ENCODE data around the gene NCKAP5. TPM values are rescaled to one million over a fixed set of nuclear protein-coding genes. Genes with fewer than 3 reads are reported as not detected.

NCKAP5 gene
- polyA plus RNA-seq, 2 donors, result 2.2 to 3.0 TPM

GRCh38 chr2:132949108-132949507 lies 619.2 kb downstream of the NCKAP5 start:
- no peak overlapping the region for H3K4me3 ChIP-seq (ENCODE audit: low read depth in 1 of 2, low read length in 2 of 2)
- no peaks in the 10 kb centered on the region for H3K4me1 ChIP-seq (ENCODE audit: control insufficient read depth in 2 of 2, insufficient read depth in 2 of 2, low read length in 1 of 2)
- H3K27me3 ChIP-seq (ENCODE audit: control insufficient read depth in 1 of 2, insufficient read depth in 2 of 2, low read length in 2 of 2), result no peaks in the 10 kb centered on the region
- H3K9me3 ChIP-seq (ENCODE audit: control insufficient read depth in 2 of 2, insufficient read depth in 1 of 2, low read depth in 1 of 2, low read length in 1 of 2), result no peaks in the 10 kb centered on the region
- WGBS, 2 donors, result 85 to 87% methylated on average over 3 of the region's 3 CpGs
- no peaks in the 10 kb centered on the region for H3K36me3 ChIP-seq (ENCODE audit: control insufficient read depth in 2 of 2, insufficient read depth in 2 of 2, low read length in 1 of 2)
- no peak overlapping the region for H3K27ac ChIP-seq (ENCODE audit: low read depth in 2 of 2, low read length in 1 of 2)

GRCh38 chr2:132948211-132948610 lies 620.1 kb downstream of the NCKAP5 start:
- no peaks in the 10 kb centered on the region for H3K4me1 ChIP-seq (ENCODE audit: control insufficient read depth in 2 of 2, insufficient read depth in 2 of 2, low read length in 1 of 2)
- no peaks in the 10 kb centered on the region for H3K27me3 ChIP-seq (ENCODE audit: control insufficient read depth in 1 of 2, insufficient read depth in 2 of 2, low read length in 2 of 2)
- H3K36me3 ChIP-seq (ENCODE audit: control insufficient read depth in 2 of 2, insufficient read depth in 2 of 2, low read length in 1 of 2), result no peaks in the 10 kb centered on the region
- H3K27ac ChIP-seq (ENCODE audit: low read depth in 2 of 2, low read length in 1 of 2), result no peak overlapping the region
- H3K9me3 ChIP-seq (ENCODE audit: control insufficient read depth in 2 of 2, insufficient read depth in 1 of 2, low read depth in 1 of 2, low read length in 1 of 2), result no peaks in the 10 kb centered on the region
- H3K4me3 ChIP-seq (ENCODE audit: low read depth in 1 of 2, low read length in 2 of 2), result no peak overlapping the region
- 88 to 90% methylated on average over 6 of the region's 6 CpGs for WGBS, 2 donors

- Histone ChIP-seq H3K27ac (ENCODE audit: low read depth in 2 of 2, low read length in 1 of 2) (no peak overlapping the region), H3K4me3 (ENCODE audit: low read depth in 1 of 2, low read length in 2 of 2) (no peak overlapping the region), H3K27me3 (ENCODE audit: control insufficient read depth in 1 of 2, insufficient read depth in 2 of 2, low read length in 2 of 2) (no peaks in the 10 kb centered on the region), H3K9me3 (ENCODE audit: control insufficient read depth in 2 of 2, insufficient read depth in 1 of 2, low read depth in 1 of 2, low read length in 1 of 2) (no peaks in the 10 kb centered on the region), H3K36me3 (ENCODE audit: control insufficient read depth in 2 of 2, insufficient read depth in 2 of 2, low read length in 1 of 2) (no peaks in the 10 kb centered on the region), H3K4me1 (ENCODE audit: control insufficient read depth in 2 of 2, insufficient read depth in 2 of 2, low read length in 1 of 2) (no peaks in the 10 kb centered on the region)
- 87 to 93% methylated on average over 5 of the region's 5 CpGs for WGBS, 2 donors
Observed at GRCh38 chr2:132943829-132944228, 624.4 kb downstream of the NCKAP5 start.

GRCh38 chr2:132941296-132942020 lies 626.8 kb downstream of the NCKAP5 start:
- WGBS, 2 donors, result 91 to 93% methylated on average over 4 of the region's 4 CpGs
- no peaks in the 10 kb centered on the region for H3K27me3 ChIP-seq (ENCODE audit: control insufficient read depth in 1 of 2, insufficient read depth in 2 of 2, low read length in 2 of 2)
- H3K27ac ChIP-seq (ENCODE audit: low read depth in 2 of 2, low read length in 1 of 2), result no peak overlapping the region
- no peaks in the 10 kb centered on the region for H3K36me3 ChIP-seq (ENCODE audit: control insufficient read depth in 2 of 2, insufficient read depth in 2 of 2, low read length in 1 of 2)
- no peak overlapping the region for H3K4me3 ChIP-seq (ENCODE audit: low read depth in 1 of 2, low read length in 2 of 2)
- H3K4me1 ChIP-seq (ENCODE audit: control insufficient read depth in 2 of 2, insufficient read depth in 2 of 2, low read length in 1 of 2), result no peaks in the 10 kb centered on the region
- H3K9me3 ChIP-seq (ENCODE audit: control insufficient read depth in 2 of 2, insufficient read depth in 1 of 2, low read depth in 1 of 2, low read length in 1 of 2), result no peaks in the 10 kb centered on the region

GRCh38 chr2:132937629-132938028 lies 630.6 kb downstream of the NCKAP5 start:
- Histone ChIP-seq H3K27me3 (ENCODE audit: control insufficient read depth in 1 of 2, insufficient read depth in 2 of 2, low read length in 2 of 2) (no peaks in the 10 kb centered on the region), H3K27ac (ENCODE audit: low read depth in 2 of 2, low read length in 1 of 2) (no peak overlapping the region), H3K4me1 (ENCODE audit: control insufficient read depth in 2 of 2, insufficient read depth in 2 of 2, low read length in 1 of 2) (no peaks in the 10 kb centered on the region), H3K9me3 (ENCODE audit: control insufficient read depth in 2 of 2, insufficient read depth in 1 of 2, low read depth in 1 of 2, low read length in 1 of 2) (no peaks in the 10 kb centered on the region), H3K36me3 (ENCODE audit: control insufficient read depth in 2 of 2, insufficient read depth in 2 of 2, low read length in 1 of 2) (no peaks in the 10 kb centered on the region), H3K4me3 (ENCODE audit: low read depth in 1 of 2, low read length in 2 of 2) (no peak overlapping the region)
- WGBS, 2 donors, result 41 to 46% methylated on average over 2 of the region's 2 CpGs

- 80 to 92% methylated on average over 1 of the region's 1 CpG for WGBS, 2 donors
- H3K4me1 ChIP-seq (ENCODE audit: control insufficient read depth in 2 of 2, insufficient read depth in 2 of 2, low read length in 1 of 2), result no peaks in the 10 kb centered on the region
- no peaks in the 10 kb centered on the region for H3K9me3 ChIP-seq (ENCODE audit: control insufficient read depth in 2 of 2, insufficient read depth in 1 of 2, low read depth in 1 of 2, low read length in 1 of 2)
Observed at GRCh38 chr2:132936791-132937190, 631.5 kb downstream of the NCKAP5 start.

GRCh38 chr2:132936261-132936660 lies 632.0 kb downstream of the NCKAP5 start:
- WGBS, 2 donors, result 33 to 39% methylated on average over 1 of the region's 1 CpG
- Histone ChIP-seq H3K4me3 (ENCODE audit: low read depth in 1 of 2, low read length in 2 of 2) (no peak overlapping the region), H3K36me3 (ENCODE audit: control insufficient read depth in 2 of 2, insufficient read depth in 2 of 2, low read length in 1 of 2) (no peaks in the 10 kb centered on the region), H3K27ac (ENCODE audit: low read depth in 2 of 2, low read length in 1 of 2) (no peak overlapping the region), H3K4me1 (ENCODE audit: control insufficient read depth in 2 of 2, insufficient read depth in 2 of 2, low read length in 1 of 2) (no peaks in the 10 kb centered on the region), H3K9me3 (ENCODE audit: control insufficient read depth in 2 of 2, insufficient read depth in 1 of 2, low read depth in 1 of 2, low read length in 1 of 2) (no peaks in the 10 kb centered on the region), H3K27me3 (ENCODE audit: control insufficient read depth in 1 of 2, insufficient read depth in 2 of 2, low read length in 2 of 2) (no peaks in the 10 kb centered on the region)

More at GRCh38 chr2:132936791-132937190, 631.5 kb downstream of the NCKAP5 start:
- Histone ChIP-seq H3K27ac (ENCODE audit: low read depth in 2 of 2, low read length in 1 of 2) (no peak overlapping the region), H3K36me3 (ENCODE audit: control insufficient read depth in 2 of 2, insufficient read depth in 2 of 2, low read length in 1 of 2) (no peaks in the 10 kb centered on the region), H3K27me3 (ENCODE audit: control insufficient read depth in 1 of 2, insufficient read depth in 2 of 2, low read length in 2 of 2) (no peaks in the 10 kb centered on the region), H3K4me3 (ENCODE audit: low read depth in 1 of 2, low read length in 2 of 2) (no peak overlapping the region)

- Histone ChIP-seq H3K4me3 (ENCODE audit: low read depth in 1 of 2, low read length in 2 of 2) (no peak overlapping the region), H3K27ac (ENCODE audit: low read depth in 2 of 2, low read length in 1 of 2) (no peak overlapping the region), H3K4me1 (ENCODE audit: control insufficient read depth in 2 of 2, insufficient read depth in 2 of 2, low read length in 1 of 2) (no peaks in the 10 kb centered on the region), H3K27me3 (ENCODE audit: control insufficient read depth in 1 of 2, insufficient read depth in 2 of 2, low read length in 2 of 2) (no peaks in the 10 kb centered on the region), H3K36me3 (ENCODE audit: control insufficient read depth in 2 of 2, insufficient read depth in 2 of 2, low read length in 1 of 2) (no peaks in the 10 kb centered on the region), H3K9me3 (ENCODE audit: control insufficient read depth in 2 of 2, insufficient read depth in 1 of 2, low read depth in 1 of 2, low read length in 1 of 2) (no peaks in the 10 kb centered on the region)
- 44 to 66% methylated on average over 6 of the region's 6 CpGs for WGBS, 2 donors
Observed at GRCh38 chr2:132929786-132930185, 638.5 kb downstream of the NCKAP5 start.

GRCh38 chr2:132923787-132924186 lies 644.5 kb downstream of the NCKAP5 start:
- H3K9me3 ChIP-seq (ENCODE audit: control insufficient read depth in 2 of 2, insufficient read depth in 1 of 2, low read depth in 1 of 2, low read length in 1 of 2), result no peaks in the 10 kb centered on the region
- 50 to 58% methylated on average over 3 of the region's 3 CpGs for WGBS, 2 donors

More at GRCh38 chr2:132923787-132924186, 644.5 kb downstream of the NCKAP5 start:
- Histone ChIP-seq H3K27ac (ENCODE audit: low read depth in 2 of 2, low read length in 1 of 2) (no peak overlapping the region), H3K4me3 (ENCODE audit: low read depth in 1 of 2, low read length in 2 of 2) (no peak overlapping the region), H3K36me3 (ENCODE audit: control insufficient read depth in 2 of 2, insufficient read depth in 2 of 2, low read length in 1 of 2) (no peaks in the 10 kb centered on the region), H3K27me3 (ENCODE audit: control insufficient read depth in 1 of 2, insufficient read depth in 2 of 2, low read length in 2 of 2) (no peaks in the 10 kb centered on the region), H3K4me1 (ENCODE audit: control insufficient read depth in 2 of 2, insufficient read depth in 2 of 2, low read length in 1 of 2) (no peaks in the 10 kb centered on the region)

Measured in esophagus (tissue), 2 donors.